ENCODE measurements around the gene MSANTD4. TPM values are rescaled to one million over a fixed set of nuclear protein-coding genes. Genes with fewer than 3 reads are reported as not detected.

Gene MSANTD4
- polyA plus RNA-seq, 3 donors, result 1.8 to 2.5 (median 2.1) TPM

GRCh38 chr11:106017093-106017492, 4.9 kb downstream of the MSANTD4 start:
- H3K9ac ChIP-seq (ENCODE audit: insufficient read depth, low read length, poor library complexity, severe bottlenecking), result no peak overlapping the region
- Mint-ChIP-seq H3K27me3 (ENCODE audit: low read depth in 3 of 3) (no peaks in the 10 kb centered on the region), H3K4me1 (peaks cover 34% of the 10 kb centered on the region), H3K27ac (no peak overlapping the region), H3K9me3 (peaks cover 0 to 3% (median 0%) of the 10 kb centered on the region in 7 donors), H3K4me3 (no peak overlapping the region), H3K36me3 (peaks cover 19 to 21% of the 10 kb centered on the region in 2 donors)
- H3K9me3 ChIP-seq (replicated peaks in 1 of 2; ENCODE audit: control insufficient read depth in 1 of 2, insufficient read depth in 1 of 2, low read length in 2 of 2), result no peaks in the 10 kb centered on the region
- no peak overlapping the region for H3K4me3 ChIP-seq (replicated peaks in 1 of 3; ENCODE audit: low read depth in 2 of 3, low read length in 3 of 3)
- H3K4me2 ChIP-seq (replicated peaks; ENCODE audit: extremely low read depth, low read length, poor library complexity, severe bottlenecking), result no peak overlapping the region
- 86% methylated on average over 1 of the region's 2 CpGs for WGBS (ENCODE audit: insufficient coverage)
- H4K20me1 ChIP-seq (ENCODE audit: insufficient read depth, low read length), result peaks cover 5% of the 10 kb centered on the region
- H3K36me3 ChIP-seq (replicated peaks in 1 of 2; ENCODE audit: control insufficient read depth in 1 of 2, insufficient read depth in 2 of 2, low read length in 2 of 2), result peaks cover 0 to 18% of the 10 kb centered on the region in 2 donors
- H3K27ac ChIP-seq (ENCODE audit: low read depth in 1 of 2, low read length in 2 of 2), result no peak overlapping the region
- H2AFZ ChIP-seq (ENCODE audit: insufficient read depth, low read depth, low read length, poor library complexity, severe bottlenecking), result no peak overlapping the region
- no peak for TF ChIP-seq CTCF (IDR thresholded peaks at IDR 0.05)
- peaks cover 10 to 20% of the 10 kb centered on the region in 2 donors for H3K4me1 ChIP-seq (ENCODE audit: control insufficient read depth in 1 of 2, insufficient read depth in 2 of 2, low read length in 2 of 2)
- no peak for DNase-seq
- intact Hi-C loops (cut with micrococcal nuclease), result no loop called here
- H3K79me2 ChIP-seq (ENCODE audit: insufficient read depth, low read length), result peaks cover 76% of the 10 kb centered on the region
- no peaks in the 10 kb centered on the region for H3K27me3 ChIP-seq (ENCODE audit: control insufficient read depth in 2 of 2, insufficient read depth in 2 of 2, low read length in 2 of 2)

- Mint-ChIP-seq H3K4me3 (no peak overlapping the region), H3K36me3 (peaks cover 30 to 38% of the 10 kb centered on the region in 2 donors), H3K27me3 (ENCODE audit: low read depth in 3 of 3) (no peaks in the 10 kb centered on the region), H3K9me3 (peaks cover 0 to 10% (median 3%) of the 10 kb centered on the region in 7 donors), H3K27ac (no peak overlapping the region), H3K4me1 (peaks cover 20% of the 10 kb centered on the region)
- Histone ChIP-seq H4K20me1 (ENCODE audit: insufficient read depth, low read length) (peaks cover 5% of the 10 kb centered on the region), H2AFZ (ENCODE audit: insufficient read depth, low read depth, low read length, poor library complexity, severe bottlenecking) (no peak overlapping the region), H3K9me3 (replicated peaks in 1 of 2; ENCODE audit: control insufficient read depth in 1 of 2, insufficient read depth in 1 of 2, low read length in 2 of 2) (peaks cover 0 to 4% of the 10 kb centered on the region in 2 donors), H3K4me2 (replicated peaks; ENCODE audit: extremely low read depth, low read length, poor library complexity, severe bottlenecking) (no peak overlapping the region), H3K36me3 (replicated peaks in 1 of 2; ENCODE audit: control insufficient read depth in 1 of 2, insufficient read depth in 2 of 2, low read length in 2 of 2) (peaks cover 9 to 33% of the 10 kb centered on the region in 2 donors), H3K9ac (ENCODE audit: insufficient read depth, low read length, poor library complexity, severe bottlenecking) (no peak overlapping the region), H3K4me3 (replicated peaks in 1 of 3; ENCODE audit: low read depth in 2 of 3, low read length in 3 of 3) (no peak overlapping the region), H3K27me3 (ENCODE audit: control insufficient read depth in 2 of 2, insufficient read depth in 2 of 2, low read length in 2 of 2) (no peaks in the 10 kb centered on the region), H3K4me1 (ENCODE audit: control insufficient read depth in 1 of 2, insufficient read depth in 2 of 2, low read length in 2 of 2) (peaks cover 0 to 6% of the 10 kb centered on the region in 2 donors), H3K79me2 (ENCODE audit: insufficient read depth, low read length) (peaks cover 69% of the 10 kb centered on the region), H3K27ac (ENCODE audit: low read depth in 1 of 2, low read length in 2 of 2) (no peak overlapping the region)
- WGBS (ENCODE audit: insufficient coverage), result no CpG with 5 or more reads among the region's 2 CpGs
- intact Hi-C loops (cut with micrococcal nuclease), result no loop called here
- TF ChIP-seq CTCF (IDR thresholded peaks at IDR 0.05), result no peak
- no peak for DNase-seq
Measured at GRCh38 chr11:106015066-106015465, 7.0 kb downstream of the MSANTD4 start.
